Measurements from ENCODE around the gene ACBD6. TPM values are rescaled to one million over a fixed set of nuclear protein-coding genes. Genes with fewer than 3 reads are reported as not detected.

Gene ACBD6
- total and polyA plus RNA-seq, 2 experiments from 2014 or later = 27.3 to 44.2 TPM

DNA sequence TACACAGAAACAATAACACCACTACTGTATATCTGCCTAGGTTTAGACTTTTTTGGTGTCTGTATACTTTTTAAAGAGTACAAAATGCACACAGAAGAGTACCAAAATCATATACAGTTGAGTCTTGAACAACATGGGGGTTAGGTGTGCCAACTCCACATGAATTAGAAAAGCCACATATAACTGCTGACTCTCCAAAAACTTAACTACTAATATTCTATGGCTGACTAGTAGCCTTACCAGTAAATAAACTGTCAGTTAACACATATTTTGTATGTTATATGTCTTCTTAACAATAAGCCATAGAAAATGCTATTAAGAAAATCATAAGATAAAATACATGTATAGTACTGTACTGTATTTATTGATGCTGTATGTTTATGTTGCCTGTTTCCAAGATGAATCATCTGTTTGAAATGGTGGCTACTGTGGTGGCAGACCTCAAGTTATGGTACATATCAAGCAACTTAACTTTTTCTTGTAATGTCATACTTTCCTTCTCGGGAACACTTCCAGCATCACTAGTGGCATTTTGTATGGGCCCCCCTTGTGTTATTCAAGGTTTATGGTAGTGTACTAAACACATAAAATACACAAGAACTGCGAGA is 201.1 kb downstream of the ACBD6 start:
- no peaks in the 10 kb centered on the region for H3K36me3 ChIP-seq (ENCODE audit: low read depth)
- H3K9me2 ChIP-seq (ENCODE audit: insufficient read depth) = no peaks in the 10 kb centered on the region
- TF ChIP-seq EZH2phosphoT487 (IDR thresholded peaks at IDR 0.05; ENCODE audit: insufficient read depth, low read depth) (no peak), EZH2 (IDR thresholded peaks at IDR 0.05; ENCODE audit: insufficient read depth, poor library complexity, severe bottlenecking) (no peak)
- H2AFZ ChIP-seq = no peak overlapping the region
- no peaks in the 10 kb centered on the region for H4K20me1 ChIP-seq (ENCODE audit: insufficient read depth)
- H3K27me3 ChIP-seq (replicated peaks; ENCODE audit: insufficient read depth) = no peaks in the 10 kb centered on the region
- H3K9ac ChIP-seq = no peak overlapping the region
- peak; percentile 14 for DNase-seq
- peaks cover 10% of the 10 kb centered on the region for H3K4me1 ChIP-seq (ENCODE audit: insufficient read depth)
- in situ Hi-C loops (cut with MboI) = no loop called here
- no peaks in the 10 kb centered on the region for H3F3A ChIP-seq (ENCODE audit: insufficient read depth)
- H3K9me3 ChIP-seq (ENCODE audit: low read depth) = no peaks in the 10 kb centered on the region
- no peak overlapping the region for H3K4me2 ChIP-seq (ENCODE audit: unreplicated experiment)
- no peak overlapping the region for H3K27ac ChIP-seq
- H3K79me2 ChIP-seq (ENCODE audit: insufficient read depth) = peaks cover 6% of the 10 kb centered on the region; the same call in 1 of the 2 replicates
- H3K4me3 ChIP-seq = no peak overlapping the region
- 93 to 100% methylated on average over 2 of the region's 2 CpGs for WGBS, 2 experiments (ENCODE audit: low coverage in 1 of 2, low lambda C conversion rate in 2 of 2, missing lambda C conversion rate in 2 of 2)

GRCh38 chr1:180299479-180300221 is 202.7 kb downstream of the ACBD6 start:
- Histone ChIP-seq H3K4me1 (ENCODE audit: insufficient read depth) (peaks cover 10% of the 10 kb centered on the region), H3K79me2 (ENCODE audit: insufficient read depth) (peaks cover 6% of the 10 kb centered on the region; the same call in 1 of the 2 replicates), H2AFZ (no peak overlapping the region), H3K4me3 (no peak overlapping the region), H3K9ac (no peak overlapping the region), H3K36me3 (ENCODE audit: low read depth) (no peaks in the 10 kb centered on the region), H3K9me3 (ENCODE audit: low read depth) (no peaks in the 10 kb centered on the region), H3K4me2 (ENCODE audit: unreplicated experiment) (no peak overlapping the region), H3K27ac (no peak overlapping the region), H3K27me3 (replicated peaks; ENCODE audit: insufficient read depth) (no peaks in the 10 kb centered on the region), H3K9me2 (ENCODE audit: insufficient read depth) (no peaks in the 10 kb centered on the region), H3F3A (ENCODE audit: insufficient read depth) (no peaks in the 10 kb centered on the region), H4K20me1 (ENCODE audit: insufficient read depth) (no peaks in the 10 kb centered on the region)
- WGBS, 2 experiments (ENCODE audit: low coverage in 1 of 2, low lambda C conversion rate in 2 of 2, missing lambda C conversion rate in 2 of 2) = 79 to 82% methylated on average over 7 of the region's 7 CpGs
- in situ Hi-C loops (cut with MboI) = no loop called here
- no peak for DNase-seq
- TF ChIP-seq EZH2phosphoT487 (IDR thresholded peaks at IDR 0.05; ENCODE audit: insufficient read depth, low read depth) = no peak
- TF ChIP-seq EZH2 (IDR thresholded peaks at IDR 0.05; ENCODE audit: insufficient read depth, poor library complexity, severe bottlenecking) = no peak

DNA sequence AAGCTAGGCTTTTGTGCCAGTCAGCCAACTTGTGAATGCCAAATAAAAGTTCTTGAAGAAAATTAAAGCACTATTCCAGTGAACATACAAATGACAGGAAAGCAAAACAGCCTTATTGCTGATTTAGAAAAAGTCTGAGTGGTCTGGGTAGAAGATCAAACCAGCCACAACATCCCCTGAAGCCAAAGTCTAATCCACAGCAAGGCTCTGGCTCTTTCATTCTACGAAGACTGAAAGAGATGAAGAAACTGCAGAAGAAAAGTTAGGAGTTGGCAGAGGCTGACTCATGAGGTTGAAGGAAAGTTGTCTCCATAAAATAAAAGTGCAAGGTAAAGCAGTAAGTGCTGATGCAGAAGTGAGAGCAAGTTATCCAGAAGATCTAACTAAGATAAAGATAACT is 206.4 kb downstream of the ACBD6 start:
- Histone ChIP-seq H2AFZ (no peak overlapping the region), H3K4me2 (ENCODE audit: unreplicated experiment) (no peak overlapping the region), H3K27me3 (replicated peaks; ENCODE audit: insufficient read depth) (no peaks in the 10 kb centered on the region), H3K27ac (no peak overlapping the region), H3K4me1 (ENCODE audit: insufficient read depth) (peaks cover 5% of the 10 kb centered on the region), H3K9ac (no peak overlapping the region), H3K4me3 (no peak overlapping the region), H3K79me2 (ENCODE audit: insufficient read depth) (peaks cover 6% of the 10 kb centered on the region; the same call in 1 of the 2 replicates), H3K36me3 (ENCODE audit: low read depth) (no peaks in the 10 kb centered on the region), H4K20me1 (ENCODE audit: insufficient read depth) (no peaks in the 10 kb centered on the region), H3K9me3 (ENCODE audit: low read depth) (no peaks in the 10 kb centered on the region), H3F3A (ENCODE audit: insufficient read depth) (no peaks in the 10 kb centered on the region), H3K9me2 (ENCODE audit: insufficient read depth) (no peaks in the 10 kb centered on the region)
- TF ChIP-seq EZH2phosphoT487 (IDR thresholded peaks at IDR 0.05; ENCODE audit: insufficient read depth, low read depth) = no peak
- no peak for TF ChIP-seq EZH2 (IDR thresholded peaks at IDR 0.05; ENCODE audit: insufficient read depth, poor library complexity, severe bottlenecking)
- DNase-seq = no peak
- in situ Hi-C loops (cut with MboI) = no loop called here
- WGBS, 2 experiments (ENCODE audit: low coverage in 1 of 2, low lambda C conversion rate in 2 of 2, missing lambda C conversion rate in 2 of 2) = 94 to 100% methylated on average over 1 of the region's 1 CpG

- no peak overlapping the region for H3K4me3 ChIP-seq
- H2AFZ ChIP-seq = no peak overlapping the region
- no peaks in the 10 kb centered on the region for H3K9me2 ChIP-seq (ENCODE audit: insufficient read depth)
- TF ChIP-seq EZH2phosphoT487 (IDR thresholded peaks at IDR 0.05; ENCODE audit: insufficient read depth, low read depth) (no peak), EZH2 (IDR thresholded peaks at IDR 0.05; ENCODE audit: insufficient read depth, poor library complexity, severe bottlenecking) (no peak)
- WGBS, 2 experiments (ENCODE audit: low coverage in 1 of 2, low lambda C conversion rate in 2 of 2, missing lambda C conversion rate in 2 of 2) = 98 to 100% methylated on average over 2 of the region's 2 CpGs
- H4K20me1 ChIP-seq (ENCODE audit: insufficient read depth) = no peaks in the 10 kb centered on the region
- H3K27ac ChIP-seq = no peak overlapping the region
- H3F3A ChIP-seq (ENCODE audit: insufficient read depth) = no peaks in the 10 kb centered on the region
- H3K27me3 ChIP-seq (replicated peaks; ENCODE audit: insufficient read depth) = no peaks in the 10 kb centered on the region
- in situ Hi-C loops (cut with MboI) = no loop called here
- no peak overlapping the region for H3K9ac ChIP-seq
- H3K4me1 ChIP-seq (ENCODE audit: insufficient read depth) = peaks cover 5% of the 10 kb centered on the region
- peaks cover 3% of the 10 kb centered on the region; the same call in 1 of the 2 replicates for H3K79me2 ChIP-seq (ENCODE audit: insufficient read depth)
- no peaks in the 10 kb centered on the region for H3K36me3 ChIP-seq (ENCODE audit: low read depth)
- no peak for DNase-seq
- H3K4me2 ChIP-seq (ENCODE audit: unreplicated experiment) = no peak overlapping the region
- H3K9me3 ChIP-seq (ENCODE audit: low read depth) = no peaks in the 10 kb centered on the region
Observed at GRCh38 chr1:180294711-180295110, 207.7 kb downstream of the ACBD6 start.

Data from GM23248 (cell line).